UCSD-AML1 (cell line): ENCODE measurements around the gene COPZ1.
"Not testable (repeated sequence)": the region's sequence is repeated elsewhere in the genome, so short reads cannot be mapped to it uniquely, and the experiment has no call there.

ENCODE experiments used
- DNase-seq: peaks from one replicate; lab custom pipeline; 2025; ENCODE audit not compliant: unreplicated experiment; lab: John Stamatoyannopoulos, UW

The COPZ1 gene

GRCh38 chr12:54324617-54325441 lies at the start of gene COPZ1:
Gene COPZ1 (plus strand): TSS chr12:54325131. CDS start chr12:54325164, 33 bp downstream.
- DNase-seq = peak; percentile 97

- no peak for DNase-seq
Observed at GRCh38 chr12:54276368-54276767, 48.6 kb upstream of the COPZ1 start.

GRCh38 chr12:54277823-54278276 lies 47.1 kb upstream of the COPZ1 start:
- no peak for DNase-seq

- no peak for DNase-seq
Observed at GRCh38 chr12:54279227-54279631, 45.7 kb upstream of the COPZ1 start.

GRCh38 chr12:54279632-54280467 lies 45.1 kb upstream of the COPZ1 start, which contains the start of gene CBX5:
Gene CBX5 (minus strand): TSS chr12:54280122. CDS start chr12:54257650, 22,472 bp downstream.
- peak; percentile 98 for DNase-seq

GRCh38 chr12:54280468-54281260 lies 44.3 kb upstream of the COPZ1 start, which contains the start of gene HNRNPA1:
Gene HNRNPA1 (plus strand): TSS chr12:54280726. CDS start chr12:54280808, 82 bp downstream.
- DNase-seq = peak; percentile 93

GRCh38 chr12:54281261-54281638 lies 43.7 kb upstream of the COPZ1 start:
- DNase-seq = not testable (repeated sequence)

- DNase-seq = not testable (repeated sequence)
Observed at GRCh38 chr12:54281694-54282093, 43.2 kb upstream of the COPZ1 start.

- DNase-seq = no peak
Observed at GRCh38 chr12:54282949-54283593, 41.9 kb upstream of the COPZ1 start.

- not testable (repeated sequence) for DNase-seq
Observed at GRCh38 chr12:54284070-54284780, 40.7 kb upstream of the COPZ1 start.

GRCh38 chr12:54285150-54286041 lies 39.5 kb upstream of the COPZ1 start:
- DNase-seq = no peak

GRCh38 chr12:54286042-54287030 lies 38.6 kb upstream of the COPZ1 start:
- DNase-seq = no peak

- no peak for DNase-seq
Observed at GRCh38 chr12:54287261-54288157, 37.4 kb upstream of the COPZ1 start.

- no peak for DNase-seq
Observed at GRCh38 chr12:54292083-54292930, 32.6 kb upstream of the COPZ1 start.

GRCh38 chr12:54292931-54293241 lies 32.0 kb upstream of the COPZ1 start:
- no peak for DNase-seq
